H1 (cell line): ENCODE results near the gene AAR2. TPM values are rescaled to one million over a fixed set of nuclear protein-coding genes. Genes with fewer than 3 reads are reported as not detected.

Experiments
- CTCF ChIA-PET: fragments of 300-600 bp; sonication (Branson Sonifier 250); formaldehyde crosslinking; loops from one replicate; lab custom pipeline; 2021; ENCODE audit not compliant: partially characterized antibody; lab: Charles Lee
- POLR2A ChIA-PET: fragments of 300-600 bp; sonication (Branson Sonifier 250); formaldehyde crosslinking; loops from one replicate; lab custom pipeline; 2021; ENCODE audit warnings: inconsistent platforms; ENCODE audit not compliant: partially characterized antibody; lab: Charles Lee
- DNase-seq, 2 experiments: peaks; one replicate each; pipeline versions ENCODE4 v3.0.0 to v3.0.0-alpha.2; 2010 to 2022; ENCODE audit warnings: low spot score in 2 of 2, low read depth in 1 of 2, mixed read lengths in 1 of 2
- FAIRE-seq: peaks from 2 replicates; lab custom pipeline; 2011; peaks lifted over from hg19 to GRCh38; lab: Jason Lieb, UNC
- H2AFZ ChIP-seq: 2 replicates; pipeline ENCODE4 v1.8.1; 2012; ENCODE audit warnings: low read length, inconsistent platforms
- H2AK5ac ChIP-seq: 2 replicates; pipeline ENCODE4 v1.6.1; 2013; ENCODE audit warnings: low read depth, low read length
- H2BK120ac ChIP-seq: replicated peaks from 2 replicates; pipeline ENCODE3; 2013; ENCODE audit warnings: low read depth, low read length, inconsistent platforms
- H2BK12ac ChIP-seq: 2 replicates; pipeline ENCODE4 v1.6.1; 2013; ENCODE audit warnings: low read depth, low read length
- H2BK15ac ChIP-seq: 2 replicates; pipeline ENCODE4 v1.6.1; 2013; ENCODE audit warnings: low read length
- H2BK20ac ChIP-seq: 2 replicates; pipeline ENCODE4 v1.6.1; 2013; ENCODE audit warnings: low read length
- H2BK5ac ChIP-seq: 2 replicates; pipeline ENCODE4 v1.6.1; 2013; ENCODE audit warnings: low read depth, low read length
- H3K14ac ChIP-seq: 2 replicates; pipeline ENCODE4 v1.6.1; 2013; ENCODE audit warnings: inconsistent platforms; ENCODE audit not compliant: insufficient read length
- H3K18ac ChIP-seq: 2 replicates; pipeline ENCODE4 v1.6.1; 2013; ENCODE audit warnings: low read length; ENCODE audit errors: extremely low read depth
- H3K23ac ChIP-seq: 2 replicates; pipeline ENCODE4 v1.6.1; 2013; ENCODE audit warnings: inconsistent platforms; ENCODE audit not compliant: insufficient read length
- H3K23me2 ChIP-seq: 2 replicates; pipeline ENCODE4 v1.6.1; 2013; ENCODE audit warnings: low read depth, low read length
- H3K27ac ChIP-seq: 2 replicates; pipeline ENCODE4 v1.6.1; 2011; ENCODE audit warnings: low read depth, low read length, inconsistent platforms
- H3K27me3 ChIP-seq, 4 experiments: replicated peaks in 1 of 4; 1 replicate in 1 of 4; 2 replicates in 3 of 4; pipeline versions ENCODE4 v1.6.1 to v1.8.1; 2011 to 2013; ENCODE audit warnings: low read length in 3 of 4, mild to moderate bottlenecking in 3 of 4, inconsistent platforms in 2 of 4, mixed read lengths in 2 of 4, moderate library complexity in 1 of 4; ENCODE audit not compliant: control insufficient read depth in 3 of 4, insufficient read depth in 3 of 4; ENCODE audit errors: extremely low read depth in 1 of 4
- H3K36me3 ChIP-seq, 4 experiments: 2 replicates each; pipeline versions ENCODE4 v1.6.1 to v1.8.1; 2011 to 2013; ENCODE audit warnings: mild to moderate bottlenecking in 4 of 4, low read length in 3 of 4, moderate library complexity in 2 of 4, control low read depth in 1 of 4, inconsistent platforms in 1 of 4; ENCODE audit not compliant: insufficient read depth in 4 of 4, control insufficient read depth in 2 of 4
- H3K4ac ChIP-seq: replicated peaks from 2 replicates; pipeline ENCODE3; 2013; ENCODE audit warnings: low read length, low read depth, mixed read lengths, inconsistent platforms; ENCODE audit not compliant: insufficient read length
- H3K4me1 ChIP-seq, 4 experiments: replicated peaks in 1 of 4; 1 replicate in 1 of 4; 2 replicates in 3 of 4; pipeline versions ENCODE4 v1.6.1 to v1.8.1; 2011 to 2013; ENCODE audit warnings: low read length in 3 of 4, inconsistent platforms in 2 of 4, mixed read lengths in 1 of 4; ENCODE audit not compliant: insufficient read depth in 4 of 4, control insufficient read depth in 3 of 4
- H3K4me2 ChIP-seq, 2 experiments: 2 replicates each; pipeline versions ENCODE4 v1.6.1 to v1.8.1; 2011 to 2013; ENCODE audit warnings: low read depth in 2 of 2, low read length in 2 of 2, control low read depth in 1 of 2, inconsistent platforms in 1 of 2, mild to moderate bottlenecking in 1 of 2; ENCODE audit not compliant: insufficient read depth in 1 of 2
- H3K4me3 ChIP-seq, 4 experiments: fragments of 200-600, 300-600 bp in 1 of 4; sonication (generic), shearing (Covaris generic), sonication (Bioruptor Twin) in 1 of 4; 2 replicates each; pipeline versions ENCODE4 v1.5.1 to v1.8.1; 2011 to 2016; ENCODE audit warnings: low read length in 4 of 4, low read depth in 3 of 4, control low read depth in 2 of 4, inconsistent platforms in 2 of 4, mild to moderate bottlenecking in 2 of 4, mixed read lengths in 1 of 4, moderate library complexity in 1 of 4; ENCODE audit not compliant: insufficient read depth in 2 of 4; ENCODE audit errors: extremely low read depth in 1 of 4
- H3K56ac ChIP-seq: replicated peaks from 2 replicates; pipeline ENCODE3; 2013; ENCODE audit warnings: low read depth, mild to moderate bottlenecking, mixed read lengths, low read length, inconsistent platforms; ENCODE audit not compliant: insufficient read length
- H3K79me1 ChIP-seq: 2 replicates; pipeline ENCODE4 v1.6.1; 2013; ENCODE audit warnings: low read depth, low read length, control low read depth
- H3K79me2 ChIP-seq, 2 experiments: 2 replicates each; pipeline versions ENCODE4 v1.6.1 to v1.8.1; 2012 to 2013; ENCODE audit warnings: low read length in 2 of 2, mild to moderate bottlenecking in 2 of 2, inconsistent platforms in 1 of 2; ENCODE audit not compliant: insufficient read depth in 2 of 2, control insufficient read depth in 1 of 2
- H3K9ac ChIP-seq, 4 experiments: replicated peaks in 1 of 4; 1 replicate in 1 of 4; 2 replicates in 3 of 4; pipeline versions ENCODE4 v1.6.1 to v1.8.1; 2011 to 2013; ENCODE audit warnings: low read depth in 3 of 4, low read length in 3 of 4, control low read depth in 2 of 4, mild to moderate bottlenecking in 2 of 4, moderate library complexity in 2 of 4, inconsistent platforms in 1 of 4; ENCODE audit errors: extremely low read depth in 1 of 4
- H3K9me3 ChIP-seq, 2 experiments: 2 replicates each; pipeline versions ENCODE4 v1.6.1 to v1.8.1; 2012 to 2013; ENCODE audit warnings: mild to moderate bottlenecking in 2 of 2, moderate library complexity in 2 of 2, control low read depth in 1 of 2, inconsistent platforms in 1 of 2, low read depth in 1 of 2, low read length in 1 of 2, mixed read lengths in 1 of 2; ENCODE audit not compliant: insufficient read depth in 2 of 2
- H4K20me1 ChIP-seq, 2 experiments: replicated peaks in 1 of 2; 2 replicates each; pipeline versions ENCODE3 to v1.8.1; 2011 to 2013; ENCODE audit warnings: inconsistent platforms in 2 of 2, low read length in 2 of 2, mild to moderate bottlenecking in 1 of 2; ENCODE audit not compliant: insufficient read depth in 2 of 2, control insufficient read depth in 1 of 2
- H4K5ac ChIP-seq: 2 replicates; pipeline ENCODE4 v1.6.1; 2013; ENCODE audit warnings: low read length, low read depth, mixed read lengths, inconsistent platforms; ENCODE audit not compliant: insufficient read length
- H4K8ac ChIP-seq: 2 replicates; pipeline ENCODE4 v1.8.0; 2013; ENCODE audit warnings: mild to moderate bottlenecking, moderate library complexity, low read length, inconsistent platforms; ENCODE audit not compliant: insufficient read depth; ENCODE audit errors: extremely low read depth
- H4K91ac ChIP-seq: replicated peaks from 2 replicates; pipeline ENCODE3; 2013; ENCODE audit warnings: low read length, mixed read lengths, inconsistent platforms; ENCODE audit not compliant: insufficient read length
- CBX5 ChIP-seq: fragments of 300-800, 300-1000 bp; sonication (generic); IDR thresholded peaks from 2 replicates; pipeline ENCODE4 v1.7.1; 2016; ENCODE audit warnings: antibody characterized with exemption, low read length, low read depth
- RBBP5 ChIP-seq: IDR thresholded peaks from 2 replicates; pipeline ENCODE4 v1.7.1; 2012; ENCODE audit warnings: low read depth, mild to moderate bottlenecking, inconsistent platforms, low read length, moderate library complexity, borderline replicate concordance
- SIX5 ChIP-seq: IDR thresholded peaks from 2 replicates; pipeline ENCODE4 v1.6.1; 2011; ENCODE audit warnings: mild to moderate bottlenecking, low read depth, low read length
- TAF7 ChIP-seq: optimal IDR thresholded peaks from 2 replicates; pipeline ENCODE3; 2011; ENCODE audit warnings: low read depth, mild to moderate bottlenecking, inconsistent platforms, low read length, moderate library complexity, borderline replicate concordance
- WGBS, 2 experiments: shearing (Covaris generic) in 1 of 2; methylation state at CpG; one replicate each; pipeline versions ENCODE4 v1.1.6 to v1.1.7; 2013 to 2015; ENCODE audit warnings: low lambda C conversion rate in 2 of 2, mixed read lengths in 2 of 2, inconsistent platforms in 1 of 2, low coverage in 1 of 2, missing lambda C conversion rate in 1 of 2; ENCODE audit not compliant: insufficient replicate concordance in 2 of 2, insufficient coverage in 1 of 2, insufficient read length in 1 of 2; ENCODE audit errors: extremely low coverage in 1 of 2, missing lambda C conversion rate in 1 of 2; 5-methylcytosine and 5-hydroxymethylcytosine counted together
- polyA plus RNA-seq, 7 experiments: library from polyadenylated mRNA; depleted of rRNA in 3 of 7; stranded (reverse) in 5 of 7; unstranded in 2 of 7; fragments of >200 nt in 5 of 7; fragments of 200-250 nt in 2 of 7; gene quantifications; 1 replicate in 5 of 7; 2 replicates in 1 of 7; 4 replicates in 1 of 7; pipeline versions ENCODE4 v1.2.1 to v1.2.3, GENCODE V29; 2011 to 2013; ENCODE audit warnings: missing spikeins in 2 of 7, mixed read lengths in 2 of 7
- total RNA-seq: library from RNA; stranded (reverse); fragmentation: NEBNext Ultra II Directional; extraction: Animal tissue kit (Norgen Biotek cat#: 25700); gene quantifications from 2 replicates; pipeline ENCODE4 v1.2.1, GENCODE V29; 2021

AAR2 gene
- total and polyA plus RNA-seq, 2 of the 8 experiments (the other 6 are each of a cell fraction or from before 2014, with no cell fraction given), result 25.5 to 36.1 TPM

DNA sequence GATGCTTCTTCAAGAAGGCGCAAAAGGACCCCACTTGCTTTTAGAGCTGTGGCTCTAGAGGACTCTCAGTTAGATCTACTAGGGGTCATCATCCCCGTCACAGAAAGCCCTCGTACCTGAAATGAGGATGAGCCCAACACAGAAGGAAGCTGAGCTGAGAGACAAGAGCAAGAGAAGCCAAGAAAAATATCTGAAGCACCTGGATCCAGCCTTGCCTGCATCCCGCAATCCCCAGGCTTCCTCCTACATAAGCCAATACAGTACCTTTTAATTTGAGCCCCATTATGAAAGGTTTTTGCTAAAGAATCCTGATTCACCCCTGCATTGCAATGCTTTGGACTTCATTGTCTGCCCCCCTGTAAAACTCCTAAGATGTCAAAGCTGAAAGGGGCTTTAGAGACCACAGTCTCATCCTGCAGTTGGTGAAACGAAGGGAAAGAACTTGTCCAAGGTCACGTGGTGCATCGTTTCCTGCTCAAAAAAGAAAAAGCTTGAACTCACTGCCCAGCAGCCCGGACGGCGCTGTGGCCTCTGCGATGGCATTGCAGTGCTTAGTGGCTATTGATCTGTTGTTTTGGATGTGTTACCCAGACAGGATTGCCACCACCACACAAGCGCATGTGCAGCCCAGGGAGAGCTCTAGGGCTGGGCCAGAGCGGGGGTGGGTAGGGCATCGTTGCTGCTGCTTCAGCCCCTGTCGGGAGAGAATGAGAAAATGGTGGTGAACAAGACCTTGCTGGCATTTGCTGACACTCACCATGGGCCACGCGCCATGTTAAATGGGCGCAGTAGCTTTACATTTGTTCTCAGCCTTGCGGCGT, 28.4 kb downstream of the AAR2 start:
- Histone ChIP-seq H3K23me2 (no peaks in the 10 kb centered on the region), H3K9me3 (no peaks in the 10 kb centered on the region), H3K56ac (no peak overlapping the region), H4K20me1 (no peaks in the 10 kb centered on the region), H2BK120ac (no peak overlapping the region), H3K79me2 (no peaks in the 10 kb centered on the region), H3K9ac (no peak overlapping the region), H4K5ac (no peak overlapping the region), H3K4me3 (no peak overlapping the region), H4K91ac (no peak overlapping the region), H2BK5ac (no peak overlapping the region), H3K36me3 (no peaks in the 10 kb centered on the region), H3K27me3 (no peaks in the 10 kb centered on the region), H3K4me2 (no peak overlapping the region), H3K18ac (no peak overlapping the region), H2AK5ac (no peak overlapping the region), H3K23ac (no peak overlapping the region), H2BK12ac (0 out of 2 replicates have a peak overlapping the region, but pooled peaks have one; percentile 9), H2BK15ac (no peak overlapping the region), H2BK20ac (no peak overlapping the region), H3K79me1 (no peaks in the 10 kb centered on the region), H3K27ac (no peak overlapping the region), H4K8ac (0 out of 2 replicates have a peak overlapping the region, but pooled peaks have one; percentile 43)
- CTCF ChIA-PET, result interaction anchor here (0.8 to 1.6 kb wide), 5 partner anchors 9 to 363 kb away, joined by 3 to 6 read pairs (median 4); no protein-coding TSS in a partner anchor
- no peak for DNase-seq
- 92% methylated on average over 20 of the region's 20 CpGs; no CpG with 5 or more reads in 1 of the 2 experiments for WGBS, 2 experiments
- POLR2A ChIA-PET, result interaction anchor here (0.6 kb wide), 1 partner anchor 91 kb away, joined by 4 read pairs; no protein-coding TSS in a partner anchor
- TF ChIP-seq RBBP5 (no peak), SIX5 (no peak), TAF7 (no peak), CBX5 (no peak)
- TF ChIP-seq, all 59 proteins: peak for 0
- H3K4me1 ChIP-seq, result peaks cover 0 to 7% (median 2%) of the 10 kb centered on the region in 4 experiments; a peak in 6 of 7 replicates
- FAIRE-seq, result no peak
- no peak overlapping the region for H3K4ac ChIP-seq
- H2AFZ ChIP-seq, result no peak overlapping the region
- no peak overlapping the region for H3K14ac ChIP-seq
